Panc1 (cell line): ENCODE data around the gene PLK1. TPM values are rescaled to one million over a fixed set of nuclear protein-coding genes. Genes with fewer than 3 reads are reported as not detected.
"Not testable (repeated sequence)": the region's sequence is repeated elsewhere in the genome, so short reads cannot be mapped to it uniquely, and the experiment has no call there.

Experiments used
- ATAC-seq: fragments of 200-7000 bp; cut with Tn5 transposase; 2 replicates; pipeline ENCODE4 v1.9.1; 2020; ENCODE audit warnings: mild to moderate bottlenecking, moderate library complexity
- BruUV-seq: library from RNA; stranded (reverse); fragments of 400-500 nt; replicated peaks from 2 replicates; lab custom pipeline; 2021; lab: Mats Ljungman, UMichigan
- CTCF ChIA-PET: fragments of 300-600 bp; sonication (Branson Sonifier 250); formaldehyde crosslinking; loops from one replicate; lab custom pipeline; 2022; ENCODE audit warnings: antibody characterized with exemption; lab: Charles Lee
- POLR2A ChIA-PET: fragments of 300-600 bp; sonication (Branson Sonifier 250); formaldehyde crosslinking; loops from one replicate; lab custom pipeline; 2022; ENCODE audit warnings: antibody characterized with exemption; lab: Charles Lee
- DNase-seq: peaks from one replicate; pipeline ENCODE4 v3.0.0-alpha.2; 2010; ENCODE audit warnings: low read depth, low spot score
- H3K27ac ChIP-seq: 2 replicates; pipeline ENCODE4 v1.5.1; 2011; ENCODE audit warnings: mild to moderate bottlenecking, low read length, inconsistent platforms
- H3K27me3 ChIP-seq: fragments of 200-500 bp; sonication (Bioruptor generic); 2 replicates; pipeline ENCODE4 v1.6.0; 2014; ENCODE audit warnings: low read length, inconsistent platforms; ENCODE audit not compliant: control insufficient read depth, insufficient read depth
- H3K36me3 ChIP-seq: fragments of 200-500 bp; sonication (Bioruptor generic); 2 replicates; pipeline ENCODE4 v1.5.1; 2014; ENCODE audit warnings: inconsistent platforms, mild to moderate bottlenecking, low read length, moderate library complexity; ENCODE audit not compliant: control insufficient read depth, insufficient read depth
- H3K4me1 ChIP-seq: 2 replicates; pipeline ENCODE4 v1.5.1; 2011; ENCODE audit warnings: inconsistent platforms, mild to moderate bottlenecking, low read length, moderate library complexity; ENCODE audit not compliant: control insufficient read depth, insufficient read depth
- H3K4me3 ChIP-seq, 2 experiments: 2 replicates each; pipeline ENCODE4 v1.5.1; 2011 to 2012; ENCODE audit warnings: low read depth in 2 of 2, low read length in 2 of 2, mild to moderate bottlenecking in 2 of 2, inconsistent platforms in 1 of 2, moderate library complexity in 1 of 2
- H3K9me3 ChIP-seq: fragments of 200-500 bp; sonication (Bioruptor generic); 2 replicates; pipeline ENCODE4 v1.5.1; 2014; ENCODE audit warnings: low read depth, mild to moderate bottlenecking, inconsistent platforms, low read length, moderate library complexity; ENCODE audit not compliant: control insufficient read depth, insufficient read depth
- CTCF ChIP-seq: fragments of 450-650 bp; IDR thresholded peaks from 2 replicates; pipeline ENCODE4 v1.5.1; 2017; ENCODE audit warnings: mild to moderate bottlenecking
- POLR2AphosphoS5 ChIP-seq: IDR thresholded peaks from 2 replicates; pipeline ENCODE4 v1.6.1; 2012; ENCODE audit warnings: mild to moderate bottlenecking, low read depth, low read length, moderate library complexity
- REST ChIP-seq, 2 experiments: IDR thresholded peaks; 2 replicates each; pipeline ENCODE4 v1.6.1; 2011 to 2012; ENCODE audit warnings: low read depth in 2 of 2, control low read depth in 1 of 2, low read length in 1 of 2, mild to moderate bottlenecking in 1 of 2, moderate library complexity in 1 of 2; ENCODE audit not compliant: insufficient read depth in 1 of 2
- SIN3A ChIP-seq: IDR thresholded peaks from 2 replicates; pipeline ENCODE4 v1.6.1; 2012; ENCODE audit warnings: low read depth, mild to moderate bottlenecking, low read length, moderate library complexity, borderline replicate concordance; ENCODE audit not compliant: insufficient read depth
- TCF7L2 ChIP-seq: IDR thresholded peaks from 2 replicates; pipeline ENCODE4 v1.6.1; 2011; ENCODE audit warnings: mild to moderate bottlenecking, low read depth, low read length, inconsistent platforms
- in situ Hi-C: cut with HindIII; loops from 2 replicates; pipeline ENCODE4 v1.10.0; 2016; ENCODE audit warnings: low sequenced_read_pairs, low pct_unique_long_range_greater_than_20kb
- intact Hi-C: fragments of 100-400 bp; cut with micrococcal nuclease; formaldehyde crosslinking; loops from one replicate; pipeline ENCODE4 v1.10.0; 2022; ENCODE audit not compliant: unreplicated experiment
- total RNA-seq: library from RNA; stranded (reverse); gene quantifications from one replicate; pipeline ENCODE4 v1.2.1, GENCODE V29; 2021; ENCODE audit not compliant: unreplicated experiment

The PLK1 gene
- total RNA-seq, 1 experiment from 2014 or later: 94.8 TPM

DNA sequence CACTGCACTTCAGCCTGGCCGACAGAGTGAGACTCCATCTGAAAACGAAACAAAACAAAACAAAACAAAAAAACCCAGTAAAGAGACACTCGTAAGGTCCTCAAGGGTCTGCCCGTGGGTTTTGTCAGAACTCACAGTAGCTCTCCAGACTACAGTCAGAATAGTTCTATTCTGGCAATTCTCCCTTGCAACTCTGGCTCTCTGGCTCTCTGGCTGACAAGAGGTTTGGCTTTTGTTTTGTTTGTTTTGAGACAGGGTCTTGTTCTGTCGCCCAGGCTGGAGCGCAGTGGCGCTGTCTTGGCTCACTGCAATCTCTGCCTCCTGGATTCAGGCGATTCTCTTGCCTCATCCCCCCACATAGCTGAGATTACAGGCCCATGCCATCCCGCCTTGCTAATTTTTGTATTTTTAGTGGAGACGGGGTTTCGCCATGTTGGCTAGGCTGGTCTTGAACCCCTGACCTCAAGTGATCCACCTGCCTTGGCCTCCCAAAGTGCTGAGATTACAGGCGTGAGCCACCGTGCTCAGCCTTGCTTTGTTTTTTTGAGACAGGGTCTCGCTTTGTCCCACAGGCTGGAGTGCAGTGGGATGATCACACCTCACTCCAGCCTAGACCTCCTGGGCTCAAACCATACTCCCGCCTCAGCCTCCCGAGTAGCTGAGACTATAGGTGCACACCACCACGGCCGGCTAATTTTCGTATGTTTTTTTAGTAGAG, 55.6 kb downstream of the PLK1 start:
- in situ Hi-C loops (no loop called here), intact Hi-C loops (loop anchor here (2.0 kb wide), 1 partner anchor 302 kb away; no protein-coding TSS in a partner anchor)
- DNase-seq (no peak), ATAC-seq (peak; percentile 32; the same call in 1 of the 2 replicates)
- no peaks in the 10 kb centered on the region for H3K9me3 ChIP-seq
- H3K27me3 ChIP-seq: no peaks in the 10 kb centered on the region; the same call in 1 of the 2 replicates
- H3K4me1 ChIP-seq: no peaks in the 10 kb centered on the region
- no peak overlapping the region for H3K27ac ChIP-seq
- no peak overlapping the region for H3K4me3 ChIP-seq
- no peaks in the 10 kb centered on the region for H3K36me3 ChIP-seq
- POLR2A ChIA-PET: no interaction called here
- CTCF ChIA-PET: interaction anchor here (0.6 kb wide), 1 partner anchor 67 kb away, joined by 4 read pairs; no protein-coding TSS in a partner anchor
- TF ChIP-seq POLR2AphosphoS5 (no peak), SIN3A (no peak), REST (IDR thresholded peaks at IDR 0.05; ENCODE audit: insufficient read depth in 1 of 2, low read depth in 2 of 2, low read length in 1 of 2) (no peak), TCF7L2 (no peak), CTCF (no peak)
- no TSS peak for BruUV-seq

- H3K27me3 ChIP-seq: peaks cover 11% of the 10 kb centered on the region; the same call in 1 of the 2 replicates
- H3K9me3 ChIP-seq, CTCF ChIA-PET, in situ Hi-C loops, H3K27ac ChIP-seq, BruUV-seq, ATAC-seq, DNase-seq, H3K36me3 ChIP-seq, H3K4me1 ChIP-seq, POLR2A ChIA-PET, H3K4me3 ChIP-seq: not testable (repeated sequence)
- intact Hi-C loops: loop anchor here (5.0 kb wide), 1 partner anchor 275 kb away; no protein-coding TSS in a partner anchor
Measured at GRCh38 chr16:23737423-23738028, 58.8 kb downstream of the PLK1 start.

- intact Hi-C loops: loop anchor here (5.0 kb wide), 1 partner anchor 273 kb away; no protein-coding TSS in a partner anchor
- Histone ChIP-seq H3K36me3 (no peaks in the 10 kb centered on the region), H3K27ac (no peak overlapping the region), H3K4me1 (no peaks in the 10 kb centered on the region), H3K4me3 (no peak overlapping the region), H3K27me3 (peaks cover 11% of the 10 kb centered on the region; the same call in 1 of the 2 replicates), H3K9me3 (no peaks in the 10 kb centered on the region)
- TF ChIP-seq POLR2AphosphoS5 (no peak), SIN3A (no peak), REST (IDR thresholded peaks at IDR 0.05; ENCODE audit: insufficient read depth in 1 of 2, low read depth in 2 of 2, low read length in 1 of 2) (no peak), CTCF (no peak), TCF7L2 (no peak)
- no TSS peak for BruUV-seq
- in situ Hi-C loops: no loop called here
- no peak for DNase-seq
- CTCF ChIA-PET: no interaction called here
- POLR2A ChIA-PET: no interaction called here
- no peak for ATAC-seq
Measured at GRCh38 chr16:23739516-23739915, 60.8 kb downstream of the PLK1 start.
